ENCODE results near the gene NUP37.

The NUP37 gene

DNA sequence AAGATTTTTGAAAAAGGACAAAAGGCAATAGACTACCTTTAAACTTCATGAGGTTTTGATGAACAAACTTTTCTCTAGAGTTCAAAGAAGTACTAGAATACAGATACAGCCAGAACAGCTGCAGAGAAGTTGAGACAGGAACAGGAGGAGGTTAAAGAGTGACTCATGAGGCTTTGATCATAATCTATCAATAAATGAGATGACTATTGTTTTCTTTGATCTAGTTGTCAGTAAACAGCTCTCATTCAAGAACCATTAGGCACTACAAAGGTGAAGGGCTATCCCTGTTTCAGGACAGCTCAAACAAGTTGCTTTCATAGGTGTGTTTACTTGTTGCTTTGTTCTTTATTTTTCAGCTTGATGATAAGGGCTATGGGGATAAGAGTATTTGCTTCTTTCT, 60.6 kb downstream of the NUP37 start:
- Histone ChIP-seq H3K9me3 (ENCODE audit: control insufficient read depth, insufficient read depth, low read depth, low read length) (no peaks in the 10 kb centered on the region), H3K27me3 (ENCODE audit: control insufficient read depth, insufficient read depth, low read length) (no peaks in the 10 kb centered on the region), H3K4me3 (ENCODE audit: low read depth, low read length) (no peak overlapping the region), H3K27ac (ENCODE audit: low read depth, low read length) (no peak overlapping the region), H3K4me1 (ENCODE audit: control insufficient read depth, insufficient read depth, low read length) (peaks cover 4% of the 10 kb centered on the region; the same call in 1 of the 2 replicates), H3K9ac (ENCODE audit: low read length) (no peak overlapping the region), H3K36me3 (ENCODE audit: control insufficient read depth, insufficient read depth, low read length) (no peaks in the 10 kb centered on the region)

DNA sequence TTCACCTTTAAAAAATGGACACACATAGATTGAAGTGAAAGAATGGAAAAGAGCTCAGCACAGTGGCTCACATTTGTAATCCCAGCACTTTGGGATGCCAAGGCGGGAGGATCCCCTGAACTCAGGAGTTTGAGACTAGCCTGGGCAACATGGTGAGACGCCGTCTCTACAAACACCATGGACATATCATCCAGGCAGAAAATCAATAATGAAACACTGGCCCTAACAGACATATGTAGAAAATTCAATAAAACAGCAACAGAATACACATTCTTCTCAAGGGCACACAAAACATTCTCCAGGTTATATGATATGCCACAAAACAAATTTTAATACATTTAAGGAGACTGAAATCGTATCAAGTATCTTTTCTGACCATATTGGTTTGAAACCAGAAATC, 65.6 kb downstream of the NUP37 start:
- H3K9me3 ChIP-seq (ENCODE audit: control insufficient read depth, insufficient read depth, low read depth, low read length): no peaks in the 10 kb centered on the region
- H3K9ac ChIP-seq (ENCODE audit: low read length): no peak overlapping the region
- H3K27me3 ChIP-seq (ENCODE audit: control insufficient read depth, insufficient read depth, low read length): no peaks in the 10 kb centered on the region
- no peaks in the 10 kb centered on the region for H3K36me3 ChIP-seq (ENCODE audit: control insufficient read depth, insufficient read depth, low read length)
- H3K4me3 ChIP-seq (ENCODE audit: low read depth, low read length): no peak overlapping the region
- H3K4me1 ChIP-seq (ENCODE audit: control insufficient read depth, insufficient read depth, low read length): no peaks in the 10 kb centered on the region
- no peak overlapping the region for H3K27ac ChIP-seq (ENCODE audit: low read depth, low read length)

DNA sequence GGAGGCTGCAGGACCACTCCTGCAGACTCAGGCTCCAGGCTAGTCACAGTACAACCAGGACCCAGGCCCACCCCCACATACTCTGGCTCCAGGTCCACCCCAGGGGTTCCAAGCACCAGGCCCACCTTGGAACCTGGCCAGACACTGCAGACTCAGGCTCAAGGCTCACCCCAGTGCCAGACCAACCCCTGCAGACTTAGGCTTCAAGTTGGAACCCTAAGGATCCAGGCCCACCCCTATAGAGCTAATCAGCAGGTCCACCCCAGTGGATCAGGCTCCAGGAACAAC, 66.9 kb downstream of the NUP37 start:
- no peak overlapping the region for H3K9ac ChIP-seq (ENCODE audit: low read length)
- no peaks in the 10 kb centered on the region for H3K27me3 ChIP-seq (ENCODE audit: control insufficient read depth, insufficient read depth, low read length)

DNA sequence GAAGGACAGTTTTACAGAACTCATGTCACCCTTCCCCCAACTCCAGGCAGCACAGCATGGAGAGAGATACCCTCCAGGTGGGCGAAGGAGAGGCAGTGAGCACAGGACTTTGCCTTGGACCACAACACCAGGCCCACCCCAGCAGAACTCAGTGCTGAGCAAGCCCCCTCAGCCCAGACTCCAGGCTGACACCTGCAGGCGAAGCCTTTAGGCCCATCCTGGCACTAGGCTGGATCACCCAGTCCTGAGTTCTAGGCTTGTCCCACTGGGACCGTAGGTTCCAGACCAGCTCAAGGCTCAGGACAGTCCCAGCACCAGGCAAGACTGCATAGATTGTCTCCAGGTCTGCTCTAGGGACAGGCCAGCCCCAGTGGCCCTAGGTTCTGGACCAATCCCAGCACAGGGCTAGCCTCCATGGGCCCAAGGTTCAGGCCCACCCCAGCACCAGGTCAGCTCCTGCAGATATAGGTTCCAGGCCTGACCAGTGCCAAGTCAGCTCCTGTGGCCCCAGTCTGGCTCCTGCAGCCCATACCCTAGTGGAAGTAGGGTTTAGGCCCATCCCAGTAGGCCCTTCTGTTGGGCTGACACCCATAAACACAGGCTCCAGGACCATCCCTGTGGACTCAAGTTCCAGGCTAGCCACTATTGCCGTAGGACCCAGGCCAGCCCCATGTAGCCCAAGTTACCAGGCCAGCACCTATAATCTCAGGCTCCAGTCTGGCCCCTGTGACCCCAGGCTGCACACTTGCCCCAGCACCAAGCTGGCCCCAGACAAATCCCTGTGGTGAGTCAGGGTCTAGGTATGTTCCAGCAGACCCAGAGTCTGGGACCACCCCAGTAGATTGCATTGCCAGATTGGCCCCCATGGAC, 67.5 kb downstream of the NUP37 start:
- Histone ChIP-seq H3K4me3 (ENCODE audit: low read depth, low read length) (no peak overlapping the region), H3K27me3 (ENCODE audit: control insufficient read depth, insufficient read depth, low read length) (no peaks in the 10 kb centered on the region), H3K9me3 (ENCODE audit: control insufficient read depth, insufficient read depth, low read depth, low read length) (no peaks in the 10 kb centered on the region), H3K9ac (ENCODE audit: low read length) (no peak overlapping the region), H3K4me1 (ENCODE audit: control insufficient read depth, insufficient read depth, low read length) (no peaks in the 10 kb centered on the region), H3K36me3 (ENCODE audit: control insufficient read depth, insufficient read depth, low read length) (no peaks in the 10 kb centered on the region), H3K27ac (ENCODE audit: low read depth, low read length) (no peak overlapping the region)

More for the DNA sequence above, 66.9 kb downstream of the NUP37 start:
- no peaks in the 10 kb centered on the region for H3K9me3 ChIP-seq (ENCODE audit: control insufficient read depth, insufficient read depth, low read depth, low read length)
- H3K4me1 ChIP-seq (ENCODE audit: control insufficient read depth, insufficient read depth, low read length): no peaks in the 10 kb centered on the region
- H3K36me3 ChIP-seq (ENCODE audit: control insufficient read depth, insufficient read depth, low read length): no peaks in the 10 kb centered on the region
- H3K27ac ChIP-seq (ENCODE audit: low read depth, low read length): no peak overlapping the region
- H3K4me3 ChIP-seq (ENCODE audit: low read depth, low read length): no peak overlapping the region

DNA sequence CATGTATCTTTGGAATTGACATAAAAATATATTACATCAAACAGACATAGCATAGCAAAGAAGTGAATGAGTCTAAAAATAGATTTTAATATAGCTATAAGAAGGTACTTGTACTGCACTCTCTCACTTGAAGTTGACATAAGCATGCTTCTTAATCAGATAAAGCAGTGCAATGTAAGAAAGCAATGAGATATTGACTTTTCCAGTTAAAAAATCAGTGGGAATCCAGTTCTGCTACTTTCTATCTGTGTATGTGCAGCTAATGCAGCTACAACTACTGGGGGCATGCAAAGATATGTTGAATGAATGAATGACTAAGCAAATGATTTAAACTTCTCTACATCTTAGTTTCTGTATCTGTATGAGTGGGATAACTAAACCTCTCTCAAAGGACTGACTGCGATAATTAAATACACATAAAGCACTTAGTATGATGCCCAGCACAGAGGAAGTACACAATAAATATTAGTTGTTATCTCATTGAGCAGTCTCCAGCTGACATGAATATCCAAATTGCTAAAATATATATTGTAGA, 68.4 kb downstream of the NUP37 start:
- no peaks in the 10 kb centered on the region for H3K27me3 ChIP-seq (ENCODE audit: control insufficient read depth, insufficient read depth, low read length)
- no peaks in the 10 kb centered on the region for H3K36me3 ChIP-seq (ENCODE audit: control insufficient read depth, insufficient read depth, low read length)
- H3K9ac ChIP-seq (ENCODE audit: low read length): no peak overlapping the region
- no peak overlapping the region for H3K27ac ChIP-seq (ENCODE audit: low read depth, low read length)
- H3K4me1 ChIP-seq (ENCODE audit: control insufficient read depth, insufficient read depth, low read length): no peaks in the 10 kb centered on the region
- no peak overlapping the region for H3K4me3 ChIP-seq (ENCODE audit: low read depth, low read length)
- H3K9me3 ChIP-seq (ENCODE audit: control insufficient read depth, insufficient read depth, low read depth, low read length): no peaks in the 10 kb centered on the region

DNA sequence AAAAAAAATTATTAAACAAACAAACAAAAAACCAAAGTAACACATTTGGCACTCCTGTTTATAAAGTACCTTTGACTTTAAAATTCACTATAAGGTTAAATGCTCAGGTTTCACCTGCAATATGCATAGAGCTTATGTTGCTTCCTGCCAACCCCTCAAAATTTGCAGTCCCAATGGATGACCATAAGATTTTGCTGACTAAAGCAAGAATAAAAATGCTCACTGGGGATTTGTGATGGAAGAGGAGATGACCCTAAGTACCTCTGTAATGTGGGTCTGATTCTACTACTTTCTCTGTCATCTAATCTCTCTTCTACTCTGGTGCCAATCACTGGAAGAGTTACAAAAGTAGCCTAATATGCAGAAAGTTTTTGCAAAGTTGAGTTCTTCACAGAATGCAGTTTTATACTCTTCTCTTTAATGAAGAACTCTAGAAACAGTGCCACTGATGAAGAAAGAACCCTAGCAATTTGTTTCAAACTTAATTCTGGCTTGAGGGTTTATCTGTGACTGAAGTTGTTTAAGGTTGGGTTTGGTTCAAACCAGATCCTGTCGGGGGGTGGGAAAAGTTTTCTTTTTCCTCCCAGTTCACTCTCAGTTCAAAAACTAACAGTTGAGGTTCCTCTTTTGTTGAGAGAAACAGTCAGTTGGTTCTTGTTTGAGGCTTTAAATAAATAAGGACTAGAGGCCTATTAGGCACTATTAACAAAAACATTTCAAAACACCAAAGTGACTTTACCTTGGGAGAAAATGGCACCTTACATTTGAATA, 69.1 kb downstream of the NUP37 start:
- H3K4me1 ChIP-seq (ENCODE audit: control insufficient read depth, insufficient read depth, low read length): no peaks in the 10 kb centered on the region
- no peak overlapping the region for H3K9ac ChIP-seq (ENCODE audit: low read length)
- H3K27ac ChIP-seq (ENCODE audit: low read depth, low read length): no peak overlapping the region
- H3K27me3 ChIP-seq (ENCODE audit: control insufficient read depth, insufficient read depth, low read length): no peaks in the 10 kb centered on the region
- no peaks in the 10 kb centered on the region for H3K36me3 ChIP-seq (ENCODE audit: control insufficient read depth, insufficient read depth, low read length)
- H3K9me3 ChIP-seq (ENCODE audit: control insufficient read depth, insufficient read depth, low read depth, low read length): no peaks in the 10 kb centered on the region
- no peak overlapping the region for H3K4me3 ChIP-seq (ENCODE audit: low read depth, low read length)

DNA sequence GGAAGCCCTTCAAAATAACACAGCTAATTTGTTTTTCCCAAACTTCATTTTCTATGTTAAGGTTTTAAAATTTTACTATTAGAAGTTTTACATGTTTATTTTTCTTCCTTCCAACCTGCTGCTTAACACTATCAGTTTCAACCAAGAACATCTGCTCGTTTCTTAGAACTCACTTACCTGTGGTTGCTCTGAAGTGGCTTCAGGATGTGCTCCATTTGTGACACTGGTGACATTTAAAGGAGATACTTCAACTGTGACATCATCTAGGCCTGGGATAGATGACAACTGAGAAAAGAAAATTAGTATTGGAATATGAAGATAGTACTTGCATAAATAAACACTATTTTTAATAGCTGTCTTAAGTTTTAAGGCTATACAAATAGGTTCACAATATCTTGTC, 76.0 kb downstream of the NUP37 start:
- Histone ChIP-seq H3K27me3 (ENCODE audit: control insufficient read depth, insufficient read depth, low read length) (no peaks in the 10 kb centered on the region), H3K27ac (ENCODE audit: low read depth, low read length) (no peak overlapping the region), H3K9ac (ENCODE audit: low read length) (no peak overlapping the region), H3K36me3 (ENCODE audit: control insufficient read depth, insufficient read depth, low read length) (0 out of 2 replicates have a peak, but pooled peaks cover 2% of the 10 kb centered on the region), H3K4me1 (ENCODE audit: control insufficient read depth, insufficient read depth, low read length) (no peaks in the 10 kb centered on the region), H3K9me3 (ENCODE audit: control insufficient read depth, insufficient read depth, low read depth, low read length) (no peaks in the 10 kb centered on the region), H3K4me3 (ENCODE audit: low read depth, low read length) (no peak overlapping the region)

DNA sequence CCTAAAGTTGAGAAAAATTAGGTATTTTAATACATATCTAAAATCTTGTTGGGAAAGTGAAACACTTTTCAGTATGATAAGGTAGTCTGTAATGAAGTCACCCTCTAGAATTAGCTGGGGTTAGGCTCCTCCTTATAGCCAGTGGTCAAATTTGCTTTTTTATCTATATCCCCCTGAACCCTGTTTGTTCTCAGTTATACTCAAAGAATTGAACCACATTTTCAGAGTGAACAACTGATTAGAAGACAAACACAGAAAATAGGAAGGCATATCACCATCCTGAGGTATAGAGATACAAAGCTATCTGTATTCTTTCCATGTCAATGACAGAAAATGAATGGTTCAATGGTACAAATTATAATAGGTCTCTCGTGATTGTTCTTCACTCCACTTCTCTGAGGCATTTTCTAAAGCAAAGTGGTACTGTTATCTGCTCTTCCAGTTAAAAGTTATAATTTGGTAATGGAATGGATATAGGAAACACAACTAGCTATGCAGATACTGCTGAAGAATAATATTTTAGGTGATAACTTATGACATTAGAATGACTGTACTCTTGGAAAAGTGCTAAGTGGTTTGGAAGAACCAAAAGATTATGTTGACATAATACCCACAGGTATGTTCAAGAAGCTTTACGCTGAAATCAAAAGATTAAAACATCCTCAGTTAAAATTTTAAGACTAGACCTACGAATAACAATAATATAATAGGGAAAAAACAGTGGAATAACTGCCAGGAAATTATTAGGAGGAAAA, 85.7 kb downstream of the NUP37 start:
- Histone ChIP-seq H3K27ac (ENCODE audit: low read depth, low read length) (no peak overlapping the region), H3K27me3 (ENCODE audit: control insufficient read depth, insufficient read depth, low read length) (no peaks in the 10 kb centered on the region), H3K9me3 (ENCODE audit: control insufficient read depth, insufficient read depth, low read depth, low read length) (no peaks in the 10 kb centered on the region), H3K36me3 (ENCODE audit: control insufficient read depth, insufficient read depth, low read length) (no peaks in the 10 kb centered on the region), H3K4me1 (ENCODE audit: control insufficient read depth, insufficient read depth, low read length) (no peaks in the 10 kb centered on the region), H3K9ac (ENCODE audit: low read length) (no peak overlapping the region), H3K4me3 (ENCODE audit: low read depth, low read length) (no peak overlapping the region)

DNA sequence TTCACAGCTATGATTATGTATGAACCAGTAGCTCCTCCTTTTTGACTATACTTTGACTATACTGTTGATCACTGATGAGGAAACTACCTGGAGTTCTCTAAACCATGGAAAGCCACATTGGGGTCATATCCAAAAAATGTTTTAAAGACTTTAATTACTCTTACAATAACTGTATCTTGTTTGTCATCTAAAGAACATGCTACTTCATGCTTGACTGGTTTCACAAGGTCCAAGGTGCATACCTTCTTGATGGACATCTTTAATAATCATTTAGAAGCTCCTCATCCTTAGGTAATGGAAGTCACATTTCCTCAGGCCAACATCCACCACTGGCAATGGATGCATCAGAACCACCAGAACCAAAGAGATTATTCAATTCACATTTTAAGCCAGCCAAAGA, 88.1 kb downstream of the NUP37 start:
- Histone ChIP-seq H3K9ac (ENCODE audit: low read length) (no peak overlapping the region), H3K36me3 (ENCODE audit: control insufficient read depth, insufficient read depth, low read length) (no peaks in the 10 kb centered on the region), H3K4me1 (ENCODE audit: control insufficient read depth, insufficient read depth, low read length) (no peaks in the 10 kb centered on the region), H3K4me3 (ENCODE audit: low read depth, low read length) (no peak overlapping the region), H3K27me3 (ENCODE audit: control insufficient read depth, insufficient read depth, low read length) (no peaks in the 10 kb centered on the region), H3K9me3 (ENCODE audit: control insufficient read depth, insufficient read depth, low read depth, low read length) (no peaks in the 10 kb centered on the region), H3K27ac (ENCODE audit: low read depth, low read length) (no peak overlapping the region)

DNA sequence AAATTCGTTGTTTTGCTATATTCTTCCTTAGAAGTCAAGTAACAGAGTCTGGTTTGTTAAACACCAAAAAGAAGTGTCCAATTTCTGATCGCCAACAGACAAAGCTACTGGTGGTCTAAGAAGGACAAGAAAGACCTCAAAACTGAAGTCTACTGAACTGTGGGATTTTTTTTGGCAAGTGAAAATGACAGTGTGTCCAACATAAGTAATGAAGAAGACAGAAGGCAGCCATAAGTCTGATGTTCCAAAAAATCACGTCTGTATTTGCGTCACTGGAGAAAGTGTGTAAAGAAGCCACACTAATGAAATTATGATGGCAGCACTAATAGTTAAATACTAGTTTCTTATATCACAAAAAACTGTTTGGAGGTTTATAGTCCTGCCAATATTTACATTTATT, 90.8 kb downstream of the NUP37 start:
- no peak overlapping the region for H3K9ac ChIP-seq (ENCODE audit: low read length)
- H3K27ac ChIP-seq (ENCODE audit: low read depth, low read length): no peak overlapping the region
- no peaks in the 10 kb centered on the region for H3K36me3 ChIP-seq (ENCODE audit: control insufficient read depth, insufficient read depth, low read length)
- H3K4me3 ChIP-seq (ENCODE audit: low read depth, low read length): no peak overlapping the region
- no peaks in the 10 kb centered on the region for H3K4me1 ChIP-seq (ENCODE audit: control insufficient read depth, insufficient read depth, low read length)
- no peaks in the 10 kb centered on the region for H3K27me3 ChIP-seq (ENCODE audit: control insufficient read depth, insufficient read depth, low read length)
- H3K9me3 ChIP-seq (ENCODE audit: control insufficient read depth, insufficient read depth, low read depth, low read length): no peaks in the 10 kb centered on the region

DNA sequence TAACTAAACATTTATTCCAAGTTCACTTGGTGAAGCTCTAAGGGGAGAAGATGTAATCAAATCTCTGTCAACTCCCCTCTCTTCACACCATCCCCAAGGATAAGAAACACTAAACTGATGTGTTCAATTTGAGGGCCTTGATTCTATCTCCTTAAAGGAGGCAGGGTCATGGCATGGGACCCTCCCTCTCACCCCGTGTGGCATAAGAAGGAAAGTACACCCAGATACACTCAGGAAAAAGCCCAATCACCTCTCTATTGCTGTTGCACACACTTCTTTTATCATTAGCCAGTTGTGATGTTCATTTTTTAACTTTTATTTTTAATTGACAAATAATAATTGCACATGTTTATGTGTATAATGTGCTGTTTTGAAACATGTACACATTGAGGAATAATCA, 93.2 kb downstream of the NUP37 start:
- no peak overlapping the region for H3K9ac ChIP-seq (ENCODE audit: low read length)

More for the DNA sequence above, 93.2 kb downstream of the NUP37 start:
- no peaks in the 10 kb centered on the region for H3K9me3 ChIP-seq (ENCODE audit: control insufficient read depth, insufficient read depth, low read depth, low read length)
- no peaks in the 10 kb centered on the region for H3K27me3 ChIP-seq (ENCODE audit: control insufficient read depth, insufficient read depth, low read length)
- H3K36me3 ChIP-seq (ENCODE audit: control insufficient read depth, insufficient read depth, low read length): no peaks in the 10 kb centered on the region
- no peak overlapping the region for H3K27ac ChIP-seq (ENCODE audit: low read depth, low read length)
- no peaks in the 10 kb centered on the region for H3K4me1 ChIP-seq (ENCODE audit: control insufficient read depth, insufficient read depth, low read length)
- no peak overlapping the region for H3K4me3 ChIP-seq (ENCODE audit: low read depth, low read length)

Measured in HUES6 (cell line).